CD4-positive, alpha-beta T cell (primary cell): ENCODE results near the gene MARCHF9. TPM values are rescaled to one million over a fixed set of nuclear protein-coding genes. Genes with fewer than 3 reads are reported as not detected.

Experiments used
- ATAC-seq: fragments of 200-7000 bp; cut with Tn5 transposase; one replicate; pipeline ENCODE4 v1.10.0; 2022; ENCODE audit warnings: mild to moderate bottlenecking; ENCODE audit not compliant: poor library complexity
- CTCF ChIA-PET: fragments of 350-600 bp; sonication (Branson Sonifier 250); formaldehyde crosslinking; loops from one replicate; lab custom pipeline; 2021; ENCODE audit warnings: antibody characterized with exemption, inconsistent platforms; lab: Charles Lee
- POLR2A ChIA-PET: fragments of 350-600 bp; sonication (Branson Sonifier 250); formaldehyde crosslinking; loops from one replicate; lab custom pipeline; 2021; ENCODE audit warnings: antibody characterized with exemption, inconsistent platforms; lab: Charles Lee
- DNase-seq, 14 experiments: peaks; one replicate each; pipeline ENCODE4 v3.0.0-alpha.2; 2013 to 2020; ENCODE audit warnings: mixed read lengths in 2 of 14
- H3K27ac ChIP-seq, 2 donors: one replicate each; pipeline versions ENCODE4 v1.5.1 to v1.7.0; 2013; ENCODE audit warnings: low read length in 2 of 2, low read depth in 1 of 2, mild to moderate bottlenecking in 1 of 2
- H3K27me3 ChIP-seq, 2 experiments: 1 replicate in 1 of 2; 2 replicates in 1 of 2; pipeline versions ENCODE4 v1.6.1 to v1.7.0; 2013; ENCODE audit warnings: low read length in 2 of 2, control low read depth in 1 of 2, mild to moderate bottlenecking in 1 of 2, moderate library complexity in 1 of 2; ENCODE audit not compliant: insufficient read depth in 2 of 2, control insufficient read depth in 1 of 2
- H3K36me3 ChIP-seq: one replicate; pipeline ENCODE4 v1.6.1; 2013; ENCODE audit warnings: low read length, control low read depth; ENCODE audit not compliant: insufficient read depth
- H3K4me1 ChIP-seq: one replicate; pipeline ENCODE4 v1.6.1; 2013; ENCODE audit warnings: low read length, control low read depth; ENCODE audit not compliant: insufficient read depth
- H3K4me3 ChIP-seq: one replicate; pipeline ENCODE4 v1.5.1; 2013; ENCODE audit warnings: mild to moderate bottlenecking, low read length, moderate library complexity
- H3K9me3 ChIP-seq, 2 experiments: 1 replicate in 1 of 2; 2 replicates in 1 of 2; pipeline versions ENCODE4 v1.6.1 to v1.7.0; 2013; ENCODE audit warnings: low read length in 2 of 2, mild to moderate bottlenecking in 2 of 2, control low read depth in 1 of 2, moderate library complexity in 1 of 2; ENCODE audit not compliant: control insufficient read depth in 1 of 2, insufficient read depth in 1 of 2
- H3K27ac Mint-ChIP-seq: one replicate; pipeline ENCODE4 v1.8.0; 2020; ENCODE audit warnings: mixed read lengths
- H3K27me3 Mint-ChIP-seq: one replicate; pipeline ENCODE4 v1.8.0; 2021; ENCODE audit warnings: mixed read lengths
- H3K36me3 Mint-ChIP-seq: one replicate; pipeline ENCODE4 v1.8.0; 2021; ENCODE audit warnings: low read depth, mixed read lengths
- H3K4me1 Mint-ChIP-seq: one replicate; pipeline ENCODE4 v1.8.0; 2021; ENCODE audit warnings: low read depth, mixed read lengths
- H3K4me3 Mint-ChIP-seq: one replicate; pipeline ENCODE4 v1.8.0; 2020; ENCODE audit warnings: mild to moderate bottlenecking, mixed read lengths
- H3K9me3 Mint-ChIP-seq: one replicate; pipeline ENCODE4 v1.8.0; 2020; ENCODE audit warnings: mixed read lengths
- intact Hi-C, 2 experiments: fragments of 100-400 bp; cut with DNase I in 1 of 2; cut with micrococcal nuclease in 1 of 2; formaldehyde crosslinking; loops; one replicate each; pipeline versions ENCODE4 v1.15.1 to v1.9.0; 2023 to 2025; cut with DNase I, micrococcal nuclease
- total RNA-seq, 174 experiments: library from RNA in 2 of 174; stranded (reverse) in 2 of 174; gene quantifications; one replicate each; pipeline ENCODE4 v1.2.3 and lab custom pipeline; 2021 to 2026
- TF ChIP-seq, protein P1 (sequence below): fragments of 200-600 bp; IDR thresholded peaks from one replicate; pipeline ENCODE4 v1.8.0; 2022; ENCODE audit warnings: antibody characterized with exemption, mild to moderate bottlenecking

The MARCHF9 gene
- total RNA-seq, 2 experiments from 2014 or later, result 39.9 to 40.8 TPM

GRCh38 chr12:57741844-57742738 lies 12.8 kb upstream of the MARCHF9 start:
- intact Hi-C loops, result loop anchor here (1.0 to 5.0 kb wide), 5 partner anchors 10 to 159 kb away; partner anchors contain the start of genes B4GALNT1 (in 1 of the 2), CDK4 (in 1 of the 2) and OS9 (in 1 of the 2)
- peaks cover 69% of the 10 kb centered on the region for H3K4me1 Mint-ChIP-seq

GRCh38 chr12:57743769-57744168 lies 11.1 kb upstream of the MARCHF9 start:
- DNase-seq (no peak), ATAC-seq (no peak)
- peak overlapping the region; percentile 84 to 96 for H3K27ac ChIP-seq
- H3K27ac Mint-ChIP-seq, result peak overlapping the region; percentile 94
- H3K36me3 ChIP-seq, result peaks cover 42% of the 10 kb centered on the region
- H3K27me3 Mint-ChIP-seq, result no peaks in the 10 kb centered on the region
- H3K4me1 ChIP-seq, result peaks cover 66% of the 10 kb centered on the region
- intact Hi-C loops, result loop anchor here (2.0 to 5.0 kb wide), 3 partner anchors 51 to 161 kb away; partner anchors contain the start of gene OS9 (in 1 of the 2)
- no peaks in the 10 kb centered on the region for H3K27me3 ChIP-seq
- no peak overlapping the region for H3K4me3 ChIP-seq
- H3K9me3 ChIP-seq, result no peaks in the 10 kb centered on the region
- ChIA-PET POLR2A (interaction anchor here (0.6 to 2.5 kb wide), 6 partner anchors 8 to 198 kb away, joined by 3 to 28 read pairs (median 5); partner anchors contain the start of genes ATP23, MARCHF9 and OS9), CTCF (interaction anchor here (2.5 kb wide), 1 partner anchor 13 kb away, joined by 15 read pairs; no protein-coding TSS in a partner anchor)
- H3K4me1 Mint-ChIP-seq, result peaks cover 71% of the 10 kb centered on the region
- H3K4me3 Mint-ChIP-seq, result peak overlapping the region; percentile 94
- peaks cover 56% of the 10 kb centered on the region for H3K36me3 Mint-ChIP-seq
- no peaks in the 10 kb centered on the region for H3K9me3 Mint-ChIP-seq
- TF ChIP-seq, protein P1, sequence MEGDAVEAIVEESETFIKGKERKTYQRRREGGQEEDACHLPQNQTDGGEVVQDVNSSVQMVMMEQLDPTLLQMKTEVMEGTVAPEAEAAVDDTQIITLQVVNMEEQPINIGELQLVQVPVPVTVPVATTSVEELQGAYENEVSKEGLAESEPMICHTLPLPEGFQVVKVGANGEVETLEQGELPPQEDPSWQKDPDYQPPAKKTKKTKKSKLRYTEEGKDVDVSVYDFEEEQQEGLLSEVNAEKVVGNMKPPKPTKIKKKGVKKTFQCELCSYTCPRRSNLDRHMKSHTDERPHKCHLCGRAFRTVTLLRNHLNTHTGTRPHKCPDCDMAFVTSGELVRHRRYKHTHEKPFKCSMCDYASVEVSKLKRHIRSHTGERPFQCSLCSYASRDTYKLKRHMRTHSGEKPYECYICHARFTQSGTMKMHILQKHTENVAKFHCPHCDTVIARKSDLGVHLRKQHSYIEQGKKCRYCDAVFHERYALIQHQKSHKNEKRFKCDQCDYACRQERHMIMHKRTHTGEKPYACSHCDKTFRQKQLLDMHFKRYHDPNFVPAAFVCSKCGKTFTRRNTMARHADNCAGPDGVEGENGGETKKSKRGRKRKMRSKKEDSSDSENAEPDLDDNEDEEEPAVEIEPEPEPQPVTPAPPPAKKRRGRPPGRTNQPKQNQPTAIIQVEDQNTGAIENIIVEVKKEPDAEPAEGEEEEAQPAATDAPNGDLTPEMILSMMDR, result no peak

More at GRCh38 chr12:57741844-57742738, 12.8 kb upstream of the MARCHF9 start:
- H3K27ac ChIP-seq, result peak overlapping the region; percentile 83 to 93
- TF ChIP-seq, protein P1, result peak; percentile 61
- no peaks in the 10 kb centered on the region for H3K9me3 ChIP-seq
- peak overlapping the region; percentile 95 for H3K4me3 ChIP-seq
- peaks cover 34% of the 10 kb centered on the region for H3K36me3 ChIP-seq
- no peaks in the 10 kb centered on the region for H3K9me3 Mint-ChIP-seq
- POLR2A ChIA-PET, result interaction anchor here (0.8 to 2.6 kb wide), 17 partner anchors 8 to 283 kb away, joined by 3 to 26 read pairs (median 4); partner anchors contain the start of genes ATP23, B4GALNT1, CDK4 and CTDSP2
- peaks cover 73% of the 10 kb centered on the region for H3K4me1 ChIP-seq
- CTCF ChIA-PET, result interaction anchor here (0.9 to 2.3 kb wide), 6 partner anchors 14 to 283 kb away, joined by 3 to 12 read pairs (median 6); partner anchors contain the start of genes B4GALNT1, GLI1 and MARCHF9
- H3K27ac Mint-ChIP-seq, result peak overlapping the region; percentile 94
- no peaks in the 10 kb centered on the region for H3K27me3 Mint-ChIP-seq
- ATAC-seq (peak; percentile 49), DNase-seq (peak; percentile 63 to 93 (median 74))
- H3K4me3 Mint-ChIP-seq, result peak overlapping the region; percentile 88
- peaks cover 42% of the 10 kb centered on the region for H3K36me3 Mint-ChIP-seq
- H3K27me3 ChIP-seq, result no peaks in the 10 kb centered on the region

- TF ChIP-seq, protein P1, result no peak
- H3K36me3 Mint-ChIP-seq, result peaks cover 56% of the 10 kb centered on the region
- Histone ChIP-seq H3K27ac (peak overlapping the region; percentile 84 to 96), H3K36me3 (peaks cover 42% of the 10 kb centered on the region), H3K4me1 (peaks cover 61% of the 10 kb centered on the region), H3K27me3 (no peaks in the 10 kb centered on the region), H3K4me3 (peak overlapping the region; percentile 83), H3K9me3 (no peaks in the 10 kb centered on the region)
- H3K27ac Mint-ChIP-seq, result peak overlapping the region; percentile 94
- CTCF ChIA-PET, result interaction anchor here (1.9 to 2.5 kb wide), 2 partner anchors 12 to 15 kb away, joined by 6 to 15 read pairs; no protein-coding TSS in a partner anchor
- H3K4me3 Mint-ChIP-seq, result peak overlapping the region; percentile 94
- H3K27me3 Mint-ChIP-seq, result no peaks in the 10 kb centered on the region
- peaks cover 66% of the 10 kb centered on the region for H3K4me1 Mint-ChIP-seq
- DNase-seq, result peak in 13 of 14 experiments; percentile 45 to 89 (median 66)
- H3K9me3 Mint-ChIP-seq, result no peaks in the 10 kb centered on the region
- POLR2A ChIA-PET, result interaction anchor here (0.6 to 2.5 kb wide), 13 partner anchors 9 to 224 kb away, joined by 3 to 28 read pairs (median 4); partner anchors contain the start of genes ATP23, DCTN2, DDIT3 and MARCHF9
- intact Hi-C loops, result loop anchor here in 1 of 2 experiments (5.0 kb wide), 2 partner anchors 52 to 117 kb away; partner anchors contain the start of gene OS9
- peak; percentile 43 for ATAC-seq
These were observed 10.6 kb upstream of the MARCHF9 start for GRCh38 chr12:57744194-57744776.
